NT2/D1 (cell line): ENCODE measurements around the gene FMN2.

ENCODE experiments used
- SUZ12 ChIP-seq: IDR thresholded peaks from 2 replicates; pipeline ENCODE4 v1.6.1; 2011; ENCODE audit not compliant: insufficient read length, insufficient read depth; ENCODE audit errors: extremely low read depth
- YY1 ChIP-seq: IDR thresholded peaks from 2 replicates; pipeline ENCODE4 v1.6.1; 2011; ENCODE audit not compliant: insufficient read length, insufficient read depth
- ZNF274 ChIP-seq: IDR thresholded peaks from 2 replicates; pipeline ENCODE4 v1.6.1; 2011; ENCODE audit warnings: mild to moderate bottlenecking, low read depth, low read length

- TF ChIP-seq SUZ12 (no peak), YY1 (no peak), ZNF274 (no peak)
Measured at GRCh38 chr1:240515505-240515904, 423.8 kb downstream of the FMN2 start.
